Neural cell (in vitro differentiated cells): ENCODE measurements around the gene FRS3. TPM values are rescaled to one million over a fixed set of nuclear protein-coding genes. Genes with fewer than 3 reads are reported as not detected.

Experiments used
- H2AFZ ChIP-seq: fragments of 200-600, 300-800 bp; sonication (generic), shearing (Covaris generic); 2 replicates; pipeline ENCODE4 v1.6.0; 2014; ENCODE audit warnings: low read depth, mild to moderate bottlenecking, antibody characterized with exemption, low read length, moderate library complexity
- H3F3A ChIP-seq: fragments of 200-600 bp; shearing (Covaris generic); 2 replicates; pipeline ENCODE4 v1.6.1; 2016; ENCODE audit warnings: mild to moderate bottlenecking, moderate library complexity, mixed read lengths, antibody characterized with exemption, low read length; ENCODE audit not compliant: insufficient read depth, poor library complexity, severe bottlenecking
- H3K27ac ChIP-seq: fragments of 200-600, 300-800 bp; sonication (generic), shearing (Covaris generic); 2 replicates; pipeline ENCODE4 v1.5.1; 2014; ENCODE audit warnings: mild to moderate bottlenecking, low read length, moderate library complexity
- H3K27me3 ChIP-seq: fragments of 300-800, 200-600 bp; sonication (generic), shearing (Covaris generic); 2 replicates; pipeline ENCODE4 v1.6.0; 2014; ENCODE audit warnings: mild to moderate bottlenecking, low read depth, low read length, moderate library complexity; ENCODE audit not compliant: insufficient read depth
- H3K36me3 ChIP-seq: fragments of 300-800, 200-600 bp; sonication (generic), shearing (Covaris generic); 2 replicates; pipeline ENCODE4 v1.5.1; 2014; ENCODE audit warnings: mild to moderate bottlenecking, antibody characterized with exemption, low read length, moderate library complexity; ENCODE audit not compliant: insufficient read depth
- H3K4me2 ChIP-seq: fragments of 300-800, 200-600 bp; sonication (generic), shearing (Covaris generic); 2 replicates; pipeline ENCODE4 v1.6.0; 2014; ENCODE audit warnings: mild to moderate bottlenecking, low read length
- H3K4me3 ChIP-seq: fragments of 300-800, 200-600 bp; sonication (generic), shearing (Covaris generic); 2 replicates; pipeline ENCODE4 v1.5.1; 2014; ENCODE audit warnings: mild to moderate bottlenecking, low read length, moderate library complexity
- H3K79me2 ChIP-seq: fragments of 200-600 bp; shearing (Covaris generic); replicated peaks from 2 replicates; pipeline ENCODE4 v1.6.0; 2014; ENCODE audit warnings: mild to moderate bottlenecking, low read length, moderate library complexity; ENCODE audit not compliant: insufficient read depth
- H3K9ac ChIP-seq: fragments of 300-800, 200-600 bp; sonication (generic), shearing (Covaris generic); 2 replicates; pipeline ENCODE4 v1.6.1; 2016; ENCODE audit warnings: mild to moderate bottlenecking, low read length, mixed read lengths
- H3K9me2 ChIP-seq: fragments of 200-600 bp; shearing (Covaris generic); 2 replicates; pipeline ENCODE4 v1.6.1; 2016; ENCODE audit warnings: mild to moderate bottlenecking, low read length, mixed read lengths; ENCODE audit not compliant: insufficient read depth
- H3K9me3 ChIP-seq: fragments of 200-600, 300-800 bp; sonication (generic), shearing (Covaris generic); 2 replicates; pipeline ENCODE4 v1.6.1; 2016; ENCODE audit warnings: mild to moderate bottlenecking, mixed run types, low read length, moderate library complexity, mixed read lengths
- H4K20me1 ChIP-seq: fragments of 200-600 bp; shearing (Covaris generic); 2 replicates; pipeline ENCODE4 v1.6.1; 2016; ENCODE audit warnings: mild to moderate bottlenecking, mixed run types; ENCODE audit not compliant: insufficient read depth
- CTCF ChIP-seq: fragments of 450-650 bp; IDR thresholded peaks from 2 replicates; pipeline ENCODE4 v1.5.1; 2014; ENCODE audit warnings: antibody characterized with exemption, mild to moderate bottlenecking, moderate library complexity; ENCODE audit not compliant: poor library complexity, severe bottlenecking
- EP300 ChIP-seq: fragments of 450-650 bp; conservative IDR thresholded peaks from 2 replicates; pipeline ENCODE4 v1.6.1; 2014; ENCODE audit warnings: antibody characterized with exemption, mild to moderate bottlenecking, moderate library complexity; ENCODE audit not compliant: poor library complexity, severe bottlenecking
- EZH2 ChIP-seq: fragments of 200-600, 300-800 bp; shearing (Covaris generic), sonication (generic); IDR thresholded peaks from 2 replicates; pipeline ENCODE4 v1.6.1; 2014; ENCODE audit warnings: antibody characterized with exemption, low read length, borderline replicate concordance, mild to moderate bottlenecking; ENCODE audit not compliant: insufficient read depth, poor library complexity, severe bottlenecking
- MXI1 ChIP-seq: fragments of 450-650 bp; conservative IDR thresholded peaks from 2 replicates; pipeline ENCODE4 v1.6.1; 2014; ENCODE audit warnings: antibody characterized with exemption, mild to moderate bottlenecking; ENCODE audit not compliant: poor library complexity, severe bottlenecking
- POLR2AphosphoS5 ChIP-seq: IDR thresholded peaks from 2 replicates; pipeline ENCODE4 v1.6.1; 2012
- RAD21 ChIP-seq: fragments of 450-650 bp; conservative IDR thresholded peaks from 2 replicates; pipeline ENCODE4 v1.6.1; 2014; ENCODE audit warnings: antibody characterized with exemption, mild to moderate bottlenecking, moderate library complexity
- REST ChIP-seq: IDR thresholded peaks from 2 replicates; pipeline ENCODE4 v1.6.1; 2012; ENCODE audit warnings: borderline replicate concordance
- SMC3 ChIP-seq: fragments of 450-650 bp; conservative IDR thresholded peaks from 2 replicates; pipeline ENCODE4 v1.6.1; 2014; ENCODE audit warnings: antibody characterized with exemption, mild to moderate bottlenecking, moderate library complexity; ENCODE audit not compliant: poor library complexity
- TAF1 ChIP-seq: IDR thresholded peaks from 2 replicates; pipeline ENCODE4 v1.6.1; 2012; ENCODE audit warnings: low read depth
- polyA plus RNA-seq: library from polyadenylated mRNA; depleted of rRNA; stranded (reverse); fragments of >200 nt; gene quantifications from 2 replicates; pipeline ENCODE4 v1.2.3, GENCODE V29; 2014

The FRS3 gene
- polyA plus RNA-seq, 1 donor from 2014 or later, result 15.7 TPM

- no peaks in the 10 kb centered on the region for H4K20me1 ChIP-seq
- no peaks in the 10 kb centered on the region for H3K79me2 ChIP-seq
- H2AFZ ChIP-seq, result no peak overlapping the region
- H3K9me2 ChIP-seq, result no peaks in the 10 kb centered on the region
- H3K9ac ChIP-seq, result no peak overlapping the region
- no peak overlapping the region for H3K27ac ChIP-seq
- H3K36me3 ChIP-seq, result no peaks in the 10 kb centered on the region
- H3K4me3 ChIP-seq, result no peak overlapping the region
- peaks cover 10% of the 10 kb centered on the region for H3K27me3 ChIP-seq
- H3K9me3 ChIP-seq, result no peaks in the 10 kb centered on the region
- no peak overlapping the region for H3K4me2 ChIP-seq
- no peak for TF ChIP-seq MXI1
- no peak for TF ChIP-seq POLR2AphosphoS5
- TF ChIP-seq TAF1, result no peak
- TF ChIP-seq REST, result no peak
- no peak for TF ChIP-seq CTCF
- TF ChIP-seq RAD21, result no peak
- no peak for TF ChIP-seq EP300
- TF ChIP-seq EZH2, result no peak
- TF ChIP-seq SMC3, result no peak
- no peaks in the 10 kb centered on the region for H3F3A ChIP-seq
These were observed 50.7 kb downstream of the FRS3 start for GRCh38 chr6:41728954-41729353.

GRCh38 chr6:41728073-41728936 is 51.4 kb downstream of the FRS3 start:
- Histone ChIP-seq H4K20me1 (no peaks in the 10 kb centered on the region), H2AFZ (no peak overlapping the region), H3K9ac (no peak overlapping the region), H3K9me3 (no peaks in the 10 kb centered on the region), H3K4me2 (no peak overlapping the region), H3K4me3 (no peak overlapping the region), H3K36me3 (no peaks in the 10 kb centered on the region), H3K9me2 (no peaks in the 10 kb centered on the region), H3K27ac (no peak overlapping the region), H3K79me2 (no peaks in the 10 kb centered on the region), H3K27me3 (peaks cover 3% of the 10 kb centered on the region), H3F3A (no peaks in the 10 kb centered on the region)
- no peak for TF ChIP-seq SMC3
- no peak for TF ChIP-seq POLR2AphosphoS5
